Activated naive CD4-positive, alpha-beta T cell treated with anti-CD3 and anti-CD28 coated beads for 36 hours (primary cell): ENCODE results near the gene EFNA5. TPM values are rescaled to one million over a fixed set of nuclear protein-coding genes. Genes with fewer than 3 reads are reported as not detected.

Experiments used
- CTCF ChIA-PET: fragments of 350-600 bp; sonication (Branson Sonifier 250); formaldehyde crosslinking; loops from one replicate; lab custom pipeline; 2021; ENCODE audit warnings: antibody characterized with exemption; lab: Charles Lee
- DNase-seq: peaks from one replicate; pipeline ENCODE4 v3.0.0-alpha.2; 2020
- H3K27ac Mint-ChIP-seq: one replicate; pipeline ENCODE4 v1.8.0; 2021; ENCODE audit warnings: mild to moderate bottlenecking, mixed read lengths
- H3K27me3 Mint-ChIP-seq: one replicate; pipeline ENCODE4 v1.8.0; 2021; ENCODE audit warnings: low read depth, mixed read lengths
- H3K36me3 Mint-ChIP-seq: one replicate; pipeline ENCODE4 v1.8.0; 2021; ENCODE audit warnings: low read depth, mixed read lengths
- H3K4me1 Mint-ChIP-seq: one replicate; pipeline ENCODE4 v1.8.0; 2021; ENCODE audit warnings: low read depth, mixed read lengths
- H3K4me3 Mint-ChIP-seq: one replicate; pipeline ENCODE4 v1.8.0; 2021; ENCODE audit warnings: mild to moderate bottlenecking, moderate library complexity, mixed read lengths
- H3K9me3 Mint-ChIP-seq: one replicate; pipeline ENCODE4 v1.8.0; 2021; ENCODE audit warnings: mixed read lengths
- intact Hi-C: fragments of 100-400 bp; cut with micrococcal nuclease; formaldehyde crosslinking; loops from one replicate; pipeline ENCODE4 v1.15.1; 2023
- total RNA-seq, 2 experiments: library from RNA; stranded (reverse); gene quantifications; one replicate each; pipeline ENCODE4 v1.2.3, GENCODE V29; 2021

The EFNA5 gene
- total RNA-seq, 2 experiments from 2014 or later: not detected

- DNase-seq: no peak
- Mint-ChIP-seq H3K27ac (no peak overlapping the region), H3K4me1 (peaks cover 29% of the 10 kb centered on the region), H3K9me3 (no peaks in the 10 kb centered on the region), H3K36me3 (no peaks in the 10 kb centered on the region), H3K27me3 (peaks cover 69% of the 10 kb centered on the region), H3K4me3 (peak overlapping the region; percentile 59)
- intact Hi-C loops: loop anchor here (5.0 kb wide), 4 partner anchors 408 to 712 kb away; partner anchors contain the start of gene FBXL17
- CTCF ChIA-PET: no interaction called here
These were observed 428 bp downstream of the EFNA5 start for GRCh38 chr5:107670087-107670931.

GRCh38 chr5:107669096-107670031 lies 1.4 kb downstream of the EFNA5 start:
- intact Hi-C loops: loop anchor here (5.0 kb wide), 4 partner anchors 407 to 713 kb away; partner anchors contain the start of gene FBXL17
- Mint-ChIP-seq H3K4me3 (peak overlapping the region; percentile 43), H3K27me3 (peaks cover 61% of the 10 kb centered on the region), H3K27ac (no peak overlapping the region), H3K4me1 (peaks cover 29% of the 10 kb centered on the region), H3K36me3 (no peaks in the 10 kb centered on the region), H3K9me3 (no peaks in the 10 kb centered on the region)
- no peak for DNase-seq
- CTCF ChIA-PET: no interaction called here

GRCh38 chr5:107668154-107669095 lies 2.3 kb downstream of the EFNA5 start:
- Mint-ChIP-seq H3K9me3 (no peaks in the 10 kb centered on the region), H3K4me3 (no peak overlapping the region), H3K4me1 (peaks cover 26% of the 10 kb centered on the region), H3K27ac (no peak overlapping the region), H3K36me3 (no peaks in the 10 kb centered on the region), H3K27me3 (peaks cover 52% of the 10 kb centered on the region)
- intact Hi-C loops: no loop called here
- CTCF ChIA-PET: no interaction called here
- DNase-seq: no peak

- Mint-ChIP-seq H3K27me3 (peaks cover 36% of the 10 kb centered on the region), H3K4me1 (peaks cover 10% of the 10 kb centered on the region)
- CTCF ChIA-PET: no interaction called here
These were observed 4.6 kb downstream of the EFNA5 start for GRCh38 chr5:107666051-107666655.

GRCh38 chr5:107665036-107665570 lies 5.6 kb downstream of the EFNA5 start:
- Mint-ChIP-seq H3K4me1 (peaks cover 4% of the 10 kb centered on the region), H3K9me3 (no peaks in the 10 kb centered on the region), H3K27me3 (peaks cover 34% of the 10 kb centered on the region), H3K4me3 (no peak overlapping the region), H3K27ac (no peak overlapping the region), H3K36me3 (no peaks in the 10 kb centered on the region)
- no peak for DNase-seq
- intact Hi-C loops: no loop called here
- CTCF ChIA-PET: interaction anchor here (1.4 kb wide), 1 partner anchor 93 kb away, joined by 3 read pairs; no protein-coding TSS in a partner anchor

More at GRCh38 chr5:107666051-107666655, 4.6 kb downstream of the EFNA5 start:
- Mint-ChIP-seq H3K36me3 (no peaks in the 10 kb centered on the region), H3K4me3 (no peak overlapping the region), H3K27ac (no peak overlapping the region), H3K9me3 (no peaks in the 10 kb centered on the region)
- no peak for DNase-seq
- intact Hi-C loops: no loop called here

GRCh38 chr5:107663697-107664096 lies 7.0 kb downstream of the EFNA5 start:
- intact Hi-C loops: no loop called here
- Mint-ChIP-seq H3K4me1 (no peaks in the 10 kb centered on the region), H3K9me3 (no peaks in the 10 kb centered on the region), H3K27ac (no peak overlapping the region), H3K4me3 (no peak overlapping the region), H3K27me3 (peaks cover 22% of the 10 kb centered on the region), H3K36me3 (no peaks in the 10 kb centered on the region)
- CTCF ChIA-PET: no interaction called here
- DNase-seq: no peak

- peaks cover 12% of the 10 kb centered on the region for H3K27me3 Mint-ChIP-seq
- intact Hi-C loops: no loop called here
- CTCF ChIA-PET: interaction anchor here (0.6 to 1.6 kb wide), 2 partner anchors 10 to 12 kb away, joined by 4 to 5 read pairs; no protein-coding TSS in a partner anchor
- no peak overlapping the region for H3K27ac Mint-ChIP-seq
- no peak overlapping the region for H3K4me3 Mint-ChIP-seq
- no peaks in the 10 kb centered on the region for H3K9me3 Mint-ChIP-seq
- H3K4me1 Mint-ChIP-seq: no peaks in the 10 kb centered on the region
- H3K36me3 Mint-ChIP-seq: no peaks in the 10 kb centered on the region
- DNase-seq: no peak
These were observed 9.1 kb downstream of the EFNA5 start for GRCh38 chr5:107661650-107662044.

GRCh38 chr5:107661038-107661649 lies 9.6 kb downstream of the EFNA5 start:
- H3K27me3 Mint-ChIP-seq: peaks cover 8% of the 10 kb centered on the region
- CTCF ChIA-PET: interaction anchor here (0.6 to 1.6 kb wide), 2 partner anchors 10 to 13 kb away, joined by 4 to 5 read pairs; no protein-coding TSS in a partner anchor
- H3K36me3 Mint-ChIP-seq: no peaks in the 10 kb centered on the region
- no peak overlapping the region for H3K4me3 Mint-ChIP-seq
- DNase-seq: no peak
- no peaks in the 10 kb centered on the region for H3K4me1 Mint-ChIP-seq
- no peak overlapping the region for H3K27ac Mint-ChIP-seq
- intact Hi-C loops: no loop called here
- H3K9me3 Mint-ChIP-seq: no peaks in the 10 kb centered on the region

- H3K4me1 Mint-ChIP-seq: no peaks in the 10 kb centered on the region
- CTCF ChIA-PET: no interaction called here
- no peak overlapping the region for H3K27ac Mint-ChIP-seq
- peaks cover 8% of the 10 kb centered on the region for H3K27me3 Mint-ChIP-seq
- no peaks in the 10 kb centered on the region for H3K9me3 Mint-ChIP-seq
- intact Hi-C loops: no loop called here
- DNase-seq: no peak
- no peak overlapping the region for H3K4me3 Mint-ChIP-seq
- no peaks in the 10 kb centered on the region for H3K36me3 Mint-ChIP-seq
These were observed 12.2 kb downstream of the EFNA5 start for GRCh38 chr5:107658528-107658927.

- H3K27me3 Mint-ChIP-seq: peaks cover 22% of the 10 kb centered on the region
- H3K9me3 Mint-ChIP-seq: no peaks in the 10 kb centered on the region
- H3K27ac Mint-ChIP-seq: no peak overlapping the region
- no peaks in the 10 kb centered on the region for H3K4me1 Mint-ChIP-seq
- H3K4me3 Mint-ChIP-seq: no peak overlapping the region
- no peaks in the 10 kb centered on the region for H3K36me3 Mint-ChIP-seq
- DNase-seq: no peak
- CTCF ChIA-PET: no interaction called here
- intact Hi-C loops: no loop called here
These were observed 14.9 kb downstream of the EFNA5 start for GRCh38 chr5:107655831-107656230.

GRCh38 chr5:107654827-107655226 lies 15.9 kb downstream of the EFNA5 start:
- intact Hi-C loops: no loop called here
- no peaks in the 10 kb centered on the region for H3K36me3 Mint-ChIP-seq

More at GRCh38 chr5:107654827-107655226, 15.9 kb downstream of the EFNA5 start:
- CTCF ChIA-PET: interaction anchor here (0.6 kb wide), 1 partner anchor 395 kb away, joined by 6 read pairs; no protein-coding TSS in a partner anchor
- Mint-ChIP-seq H3K4me3 (no peak overlapping the region), H3K27me3 (peaks cover 19% of the 10 kb centered on the region), H3K4me1 (no peaks in the 10 kb centered on the region), H3K9me3 (no peaks in the 10 kb centered on the region), H3K27ac (no peak overlapping the region)
- DNase-seq: no peak
